Neuronal stem cell (in vitro differentiated cells): ENCODE data around the gene WSB1.

Experiments
- DNase-seq: peaks from one replicate; pipeline ENCODE4 v3.0.0-alpha.2; 2013; ENCODE audit warnings: low spot score
- H2AFZ ChIP-seq: one replicate; pipeline ENCODE4 v1.6.1; 2013; ENCODE audit warnings: mild to moderate bottlenecking, low read length, inconsistent platforms
- H2AK5ac ChIP-seq: 2 replicates; pipeline ENCODE4 v1.6.1; 2013; ENCODE audit warnings: low read depth, mild to moderate bottlenecking, inconsistent platforms, low read length, moderate library complexity, mixed read lengths
- H2BK120ac ChIP-seq: 2 replicates; pipeline ENCODE4 v1.6.1; 2013; ENCODE audit warnings: low read depth, mild to moderate bottlenecking, inconsistent platforms, low read length, moderate library complexity, mixed read lengths
- H2BK12ac ChIP-seq: one replicate; pipeline ENCODE4 v1.6.1; 2013; ENCODE audit warnings: low read length, inconsistent platforms
- H2BK15ac ChIP-seq: 2 replicates; pipeline ENCODE4 v1.6.1; 2013; ENCODE audit warnings: mild to moderate bottlenecking, low read length, inconsistent platforms, mixed read lengths
- H2BK5ac ChIP-seq: one replicate; pipeline ENCODE4 v1.6.1; 2013; ENCODE audit warnings: inconsistent platforms, mild to moderate bottlenecking, low read length, moderate library complexity
- H3K14ac ChIP-seq: one replicate; pipeline ENCODE4 v1.6.1; 2013; ENCODE audit warnings: low read length, inconsistent platforms
- H3K18ac ChIP-seq: 2 replicates; pipeline ENCODE4 v1.6.1; 2013; ENCODE audit warnings: low read length, inconsistent platforms
- H3K23ac ChIP-seq: 2 replicates; pipeline ENCODE4 v1.6.1; 2013; ENCODE audit warnings: low read depth, mild to moderate bottlenecking, mixed read lengths, low read length, inconsistent platforms; ENCODE audit not compliant: poor library complexity
- H3K27ac ChIP-seq: replicated peaks from 3 replicates; pipeline ENCODE4 v1.5.1; 2013; ENCODE audit warnings: low read length, inconsistent platforms
- H3K27me3 ChIP-seq, 3 experiments: 2 replicates each; pipeline ENCODE4 v1.6.1; 2013; ENCODE audit warnings: low read length in 3 of 3, mild to moderate bottlenecking in 2 of 3, inconsistent platforms in 1 of 3, low read depth in 1 of 3, mixed read lengths in 1 of 3, moderate library complexity in 1 of 3; ENCODE audit not compliant: control insufficient read depth in 3 of 3, insufficient read depth in 3 of 3
- H3K36me3 ChIP-seq, 2 donors: replicated peaks in 1 of 2; 2 replicates each; pipeline ENCODE4 v1.6.1; 2013; ENCODE audit warnings: low read length in 2 of 2; ENCODE audit not compliant: control insufficient read depth in 2 of 2, insufficient read depth in 2 of 2
- H3K4ac ChIP-seq: 2 replicates; pipeline ENCODE4 v1.6.1; 2013; ENCODE audit warnings: inconsistent platforms, mild to moderate bottlenecking, low read length, moderate library complexity
- H3K4me1 ChIP-seq, 2 donors: 1 replicate in 1 of 2; 2 replicates in 1 of 2; pipeline ENCODE4 v1.6.1; 2013; ENCODE audit warnings: low read length in 2 of 2, low read depth in 1 of 2; ENCODE audit not compliant: control insufficient read depth in 2 of 2, insufficient read depth in 1 of 2
- H3K4me2 ChIP-seq: one replicate; pipeline ENCODE4 v1.6.1; 2013; ENCODE audit warnings: mild to moderate bottlenecking, low read length, inconsistent platforms; ENCODE audit not compliant: insufficient read depth, poor library complexity, severe bottlenecking
- H3K4me3 ChIP-seq, 2 donors: 2 replicates each; pipeline ENCODE4 v1.5.1; 2013; ENCODE audit warnings: low read length in 2 of 2, mild to moderate bottlenecking in 2 of 2, inconsistent platforms in 1 of 2, moderate library complexity in 1 of 2
- H3K79me1 ChIP-seq: one replicate; pipeline ENCODE4 v1.6.1; 2013; ENCODE audit warnings: low read depth, mild to moderate bottlenecking, inconsistent platforms, low read length, moderate library complexity
- H3K9ac ChIP-seq: one replicate; pipeline ENCODE4 v1.6.1; 2013; ENCODE audit warnings: mild to moderate bottlenecking, low read depth, low read length, inconsistent platforms; ENCODE audit not compliant: poor library complexity
- H3K9me3 ChIP-seq, 2 donors: replicated peaks in 1 of 2; 2 replicates each; pipeline versions ENCODE3 to v1.6.1; 2013; ENCODE audit warnings: low read length in 2 of 2, mild to moderate bottlenecking in 2 of 2, inconsistent platforms in 1 of 2, low read depth in 1 of 2, mixed read lengths in 1 of 2, moderate library complexity in 1 of 2; ENCODE audit not compliant: control insufficient read depth in 2 of 2, insufficient read depth in 1 of 2
- H4K8ac ChIP-seq: one replicate; pipeline ENCODE4 v1.6.1; 2013; ENCODE audit warnings: low read depth, mild to moderate bottlenecking, inconsistent platforms, low read length, moderate library complexity
- H4K91ac ChIP-seq: one replicate; pipeline ENCODE4 v1.6.1; 2013; ENCODE audit warnings: low read length, low read depth, mild to moderate bottlenecking, inconsistent platforms; ENCODE audit not compliant: poor library complexity
- WGBS, 2 donors: extraction: QIAGEN DNeasy Blood & Tissue Kit; methylation state at CpG; one replicate each; pipeline ENCODE4 v1.1.7; 2013; ENCODE audit warnings: missing lambda C conversion rate in 2 of 2, mixed read lengths in 1 of 2; ENCODE audit not compliant: insufficient read length in 2 of 2, insufficient replicate concordance in 1 of 2; ENCODE audit errors: extremely low coverage in 2 of 2; 5-methylcytosine and 5-hydroxymethylcytosine counted together

The WSB1 gene

DNA sequence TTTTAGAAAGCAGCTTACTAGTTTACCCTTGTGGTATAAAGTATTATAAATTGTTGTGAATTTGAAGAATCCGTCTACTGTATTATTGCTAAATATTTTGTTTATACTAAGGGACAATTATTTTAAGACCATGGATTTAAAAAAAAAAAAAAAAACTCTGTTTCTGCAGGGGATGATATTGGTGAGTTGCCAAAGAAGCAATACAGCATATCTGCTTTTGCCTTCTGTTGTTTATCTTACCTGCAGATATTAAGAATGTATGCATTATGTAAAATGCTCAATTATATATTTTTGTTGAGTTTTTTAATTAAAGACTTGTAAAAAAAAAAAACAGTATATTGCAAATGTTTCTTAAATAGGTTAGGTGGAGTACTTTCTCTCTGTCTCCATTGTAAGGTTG lies 19.4 kb downstream of the WSB1 start:
- no peak overlapping the region for H2AFZ ChIP-seq
- no peak overlapping the region for H2BK120ac ChIP-seq
- no peak overlapping the region for H2BK12ac ChIP-seq
- H3K4me3 ChIP-seq: no peak overlapping the region
- H4K8ac ChIP-seq: no peak overlapping the region
- no peaks in the 10 kb centered on the region for H3K9me3 ChIP-seq
- H3K9ac ChIP-seq: no peak overlapping the region
- DNase-seq: no peak
- H3K4me2 ChIP-seq: no peak overlapping the region
- peaks cover 24 to 96% of the 10 kb centered on the region in 2 donors for H3K36me3 ChIP-seq
- no CpG with 5 or more reads among the region's 1 CpG for WGBS, 2 donors
- no peak overlapping the region for H2BK15ac ChIP-seq
- no peaks in the 10 kb centered on the region for H3K27me3 ChIP-seq
- no peak overlapping the region for H3K23ac ChIP-seq
- H2BK5ac ChIP-seq: no peak overlapping the region
- H3K4ac ChIP-seq: no peak overlapping the region
- no peaks in the 10 kb centered on the region for H3K4me1 ChIP-seq
- H3K18ac ChIP-seq: no peak overlapping the region
- no peak overlapping the region for H4K91ac ChIP-seq
- no peak overlapping the region for H3K27ac ChIP-seq
- H3K79me1 ChIP-seq: no peaks in the 10 kb centered on the region
- no peak overlapping the region for H2AK5ac ChIP-seq
- H3K14ac ChIP-seq: no peak overlapping the region

DNA sequence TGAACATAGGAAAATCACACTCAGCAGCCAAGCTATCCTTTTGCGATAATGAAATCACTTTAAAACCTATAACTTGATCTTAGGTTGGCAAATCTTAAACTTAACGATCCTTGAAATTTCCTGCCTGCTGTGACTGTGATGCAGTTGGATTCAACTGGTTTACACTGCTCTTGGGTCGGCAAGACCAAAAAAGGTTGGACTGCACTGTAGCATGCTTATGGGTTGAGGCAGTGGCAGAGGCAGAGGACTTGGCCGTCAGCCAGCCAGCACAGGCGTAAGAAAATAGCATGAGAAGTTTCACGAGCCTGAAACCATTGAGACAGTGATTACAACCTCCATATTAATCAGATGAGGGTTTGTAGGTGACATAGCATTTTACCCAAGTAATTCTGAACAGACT lies 21.4 kb downstream of the WSB1 start:
- Histone ChIP-seq H3K36me3 (peaks cover 22 to 89% of the 10 kb centered on the region in 2 donors), H3K27me3 (no peaks in the 10 kb centered on the region), H3K4me3 (no peak overlapping the region), H2AFZ (no peak overlapping the region), H3K23ac (no peak overlapping the region), H3K14ac (no peak overlapping the region), H2AK5ac (no peak overlapping the region), H3K9ac (no peak overlapping the region), H4K8ac (no peak overlapping the region), H2BK120ac (no peak overlapping the region), H3K27ac (no peak overlapping the region), H3K9me3 (no peaks in the 10 kb centered on the region), H2BK15ac (no peak overlapping the region), H2BK12ac (no peak overlapping the region), H3K79me1 (no peaks in the 10 kb centered on the region), H3K4me1 (no peaks in the 10 kb centered on the region), H4K91ac (no peak overlapping the region), H3K4ac (no peak overlapping the region), H2BK5ac (no peak overlapping the region), H3K4me2 (no peak overlapping the region), H3K18ac (no peak overlapping the region)
- no peak for DNase-seq
- no CpG with 5 or more reads among the region's 6 CpGs for WGBS, 2 donors

DNA sequence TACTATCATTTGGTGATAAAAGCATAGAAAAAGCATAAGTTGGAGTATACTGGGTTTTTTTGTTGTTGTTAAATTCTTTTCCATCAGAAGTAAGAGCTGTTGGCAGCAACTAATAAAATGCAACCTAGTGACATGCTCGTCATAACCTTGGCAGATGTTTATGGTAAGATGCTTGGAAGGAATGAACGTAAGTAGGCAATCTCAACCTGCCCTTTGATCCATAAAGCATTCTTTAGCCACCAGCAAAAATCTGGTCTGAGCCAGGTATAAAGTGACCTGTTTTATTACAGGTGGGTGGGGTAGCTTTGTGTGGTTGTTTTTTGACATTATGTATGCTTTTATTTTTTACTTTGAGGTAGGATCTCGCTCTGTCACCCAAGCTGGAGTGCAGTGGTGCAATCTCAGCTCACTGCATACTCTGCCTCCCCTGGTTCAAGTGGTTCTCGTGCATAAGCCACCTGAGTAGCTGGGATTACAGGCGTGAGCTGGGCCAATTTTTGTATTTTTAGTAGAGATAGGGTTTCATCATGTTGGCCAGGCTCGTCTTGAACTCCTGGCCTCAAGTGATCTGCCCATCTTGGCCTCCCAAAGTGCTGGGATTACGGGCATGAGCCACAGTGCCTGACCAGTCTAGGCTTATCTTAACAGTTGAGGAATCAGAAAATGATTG lies 22.0 kb downstream of the WSB1 start:
- DNase-seq: no peak
- Histone ChIP-seq H2BK120ac (no peak overlapping the region), H3K9ac (no peak overlapping the region), H4K91ac (no peak overlapping the region), H2AFZ (no peak overlapping the region), H3K27ac (no peak overlapping the region), H3K14ac (no peak overlapping the region), H2AK5ac (no peak overlapping the region), H3K23ac (no peak overlapping the region), H3K79me1 (no peaks in the 10 kb centered on the region), H3K27me3 (no peaks in the 10 kb centered on the region), H4K8ac (no peak overlapping the region), H2BK5ac (no peak overlapping the region), H3K4me1 (no peaks in the 10 kb centered on the region), H3K18ac (no peak overlapping the region), H3K36me3 (peaks cover 19 to 83% of the 10 kb centered on the region in 2 donors), H3K4ac (no peak overlapping the region), H3K4me2 (no peak overlapping the region), H3K9me3 (no peaks in the 10 kb centered on the region), H3K4me3 (no peak overlapping the region), H2BK15ac (no peak overlapping the region), H2BK12ac (no peak overlapping the region)
- WGBS, 2 donors: no CpG with 5 or more reads among the region's 7 CpGs

GRCh38 chr17:27318228-27318627 lies 24.3 kb downstream of the WSB1 start:
- H3K36me3 ChIP-seq: peaks cover 11 to 60% of the 10 kb centered on the region in 2 donors
- no peak overlapping the region for H2BK12ac ChIP-seq
- H3K4ac ChIP-seq: no peak overlapping the region
- H2AFZ ChIP-seq: no peak overlapping the region
- no peak overlapping the region for H3K4me3 ChIP-seq
- no peak overlapping the region for H3K18ac ChIP-seq
- no peak for DNase-seq
- H2AK5ac ChIP-seq: no peak overlapping the region
- no peak overlapping the region for H3K4me2 ChIP-seq
- no peak overlapping the region for H2BK120ac ChIP-seq
- no peaks in the 10 kb centered on the region for H3K9me3 ChIP-seq
- H4K8ac ChIP-seq: no peak overlapping the region
- no peaks in the 10 kb centered on the region for H3K4me1 ChIP-seq
- no peak overlapping the region for H3K14ac ChIP-seq
- no peak overlapping the region for H3K9ac ChIP-seq
- no peak overlapping the region for H2BK15ac ChIP-seq
- H3K79me1 ChIP-seq: no peaks in the 10 kb centered on the region
- WGBS, 2 donors: no CpG with 5 or more reads among the region's 4 CpGs
- H3K27ac ChIP-seq: no peak overlapping the region
- H4K91ac ChIP-seq: no peak overlapping the region
- H2BK5ac ChIP-seq: no peak overlapping the region
- no peak overlapping the region for H3K23ac ChIP-seq
- H3K27me3 ChIP-seq: no peaks in the 10 kb centered on the region
